ENCODE measurements around the gene RMC1.

Gene RMC1

GRCh38 chr18:23568281-23569138, 65.2 kb downstream of the RMC1 start:
- Histone ChIP-seq H3K9me3 (ENCODE audit: control insufficient read depth in 5 of 5, low read length in 5 of 5) (no peaks in the 10 kb centered on the region), H3K4me3 (ENCODE audit: low read depth in 1 of 5, low read length in 5 of 5) (no peak overlapping the region), H3K4me1 (ENCODE audit: control insufficient read depth in 5 of 5, insufficient read depth in 5 of 5, low read length in 5 of 5) (peaks cover 0 to 33% (median 14%) of the 10 kb centered on the region in 5 donors), H3K27ac (ENCODE audit: low read depth, low read length) (peak overlapping the region; percentile 34), H3K9ac (ENCODE audit: low read length in 5 of 5) (no peak overlapping the region), H3K36me3 (ENCODE audit: control insufficient read depth in 5 of 5, insufficient read depth in 5 of 5, low read length in 5 of 5) (peaks cover 28 to 59% (median 36%) of the 10 kb centered on the region in 5 donors), H3K27me3 (ENCODE audit: control insufficient read depth in 5 of 5, insufficient read depth in 4 of 5, low read length in 5 of 5) (no peaks in the 10 kb centered on the region)

GRCh38 chr18:23569299-23570063, 66.2 kb downstream of the RMC1 start:
- Histone ChIP-seq H3K27ac (ENCODE audit: low read depth, low read length) (no peak overlapping the region), H3K9me3 (ENCODE audit: control insufficient read depth in 5 of 5, low read length in 5 of 5) (no peaks in the 10 kb centered on the region), H3K9ac (ENCODE audit: low read length in 5 of 5) (peak overlapping the region in 1 of 5 donors; percentile 39), H3K27me3 (ENCODE audit: control insufficient read depth in 5 of 5, insufficient read depth in 4 of 5, low read length in 5 of 5) (no peaks in the 10 kb centered on the region), H3K4me3 (ENCODE audit: low read depth in 1 of 5, low read length in 5 of 5) (no peak overlapping the region), H3K4me1 (ENCODE audit: control insufficient read depth in 5 of 5, insufficient read depth in 5 of 5, low read length in 5 of 5) (peaks cover 0 to 41% (median 23%) of the 10 kb centered on the region in 5 donors), H3K36me3 (ENCODE audit: control insufficient read depth in 5 of 5, insufficient read depth in 5 of 5, low read length in 5 of 5) (peaks cover 24 to 55% (median 36%) of the 10 kb centered on the region in 5 donors)

GRCh38 chr18:23570912-23571504, 67.7 kb downstream of the RMC1 start:
- H3K4me1 ChIP-seq (ENCODE audit: control insufficient read depth in 5 of 5, insufficient read depth in 5 of 5, low read length in 5 of 5): peaks cover 0 to 48% (median 33%) of the 10 kb centered on the region in 5 donors
- no peak overlapping the region for H3K9ac ChIP-seq (ENCODE audit: low read length in 5 of 5)
- no peaks in the 10 kb centered on the region for H3K9me3 ChIP-seq (ENCODE audit: control insufficient read depth in 5 of 5, low read length in 5 of 5)
- H3K27me3 ChIP-seq (ENCODE audit: control insufficient read depth in 5 of 5, insufficient read depth in 4 of 5, low read length in 5 of 5): no peaks in the 10 kb centered on the region
- H3K27ac ChIP-seq (ENCODE audit: low read depth, low read length): no peak overlapping the region
- H3K4me3 ChIP-seq (ENCODE audit: low read depth in 1 of 5, low read length in 5 of 5): no peak overlapping the region
- H3K36me3 ChIP-seq (ENCODE audit: control insufficient read depth in 5 of 5, insufficient read depth in 5 of 5, low read length in 5 of 5): peaks cover 25 to 50% (median 32%) of the 10 kb centered on the region in 5 donors

GRCh38 chr18:23572012-23572411, 68.7 kb downstream of the RMC1 start:
- Histone ChIP-seq H3K9ac (ENCODE audit: low read length in 5 of 5) (peak overlapping the region in 1 of 5 donors; percentile 24), H3K27ac (ENCODE audit: low read depth, low read length) (no peak overlapping the region), H3K27me3 (ENCODE audit: control insufficient read depth in 5 of 5, insufficient read depth in 4 of 5, low read length in 5 of 5) (no peaks in the 10 kb centered on the region), H3K4me3 (ENCODE audit: low read depth in 1 of 5, low read length in 5 of 5) (no peak overlapping the region), H3K36me3 (ENCODE audit: control insufficient read depth in 5 of 5, insufficient read depth in 5 of 5, low read length in 5 of 5) (peaks cover 19 to 43% (median 23%) of the 10 kb centered on the region in 5 donors), H3K4me1 (ENCODE audit: control insufficient read depth in 5 of 5, insufficient read depth in 5 of 5, low read length in 5 of 5) (peaks cover 0 to 48% (median 33%) of the 10 kb centered on the region in 5 donors), H3K9me3 (ENCODE audit: control insufficient read depth in 5 of 5, low read length in 5 of 5) (no peaks in the 10 kb centered on the region)

GRCh38 chr18:23572570-23572969, 69.3 kb downstream of the RMC1 start:
- peaks cover 13 to 38% (median 21%) of the 10 kb centered on the region in 5 donors for H3K36me3 ChIP-seq (ENCODE audit: control insufficient read depth in 5 of 5, insufficient read depth in 5 of 5, low read length in 5 of 5)
- no peak overlapping the region for H3K27ac ChIP-seq (ENCODE audit: low read depth, low read length)

GRCh38 chr18:23573020-23573419, 69.7 kb downstream of the RMC1 start:
- no peaks in the 10 kb centered on the region for H3K9me3 ChIP-seq (ENCODE audit: control insufficient read depth in 5 of 5, low read length in 5 of 5)
- no peaks in the 10 kb centered on the region for H3K27me3 ChIP-seq (ENCODE audit: control insufficient read depth in 5 of 5, insufficient read depth in 4 of 5, low read length in 5 of 5)
- no peak overlapping the region for H3K9ac ChIP-seq (ENCODE audit: low read length in 5 of 5)
- peak overlapping the region; percentile 71 for H3K27ac ChIP-seq (ENCODE audit: low read depth, low read length)
- peaks cover 0 to 47% (median 33%) of the 10 kb centered on the region in 5 donors for H3K4me1 ChIP-seq (ENCODE audit: control insufficient read depth in 5 of 5, insufficient read depth in 5 of 5, low read length in 5 of 5)
- H3K36me3 ChIP-seq (ENCODE audit: control insufficient read depth in 5 of 5, insufficient read depth in 5 of 5, low read length in 5 of 5): peaks cover 11 to 36% (median 18%) of the 10 kb centered on the region in 5 donors
- H3K4me3 ChIP-seq (ENCODE audit: low read depth in 1 of 5, low read length in 5 of 5): no peak overlapping the region

More at GRCh38 chr18:23572570-23572969, 69.3 kb downstream of the RMC1 start:
- Histone ChIP-seq H3K9me3 (ENCODE audit: control insufficient read depth in 5 of 5, low read length in 5 of 5) (no peaks in the 10 kb centered on the region), H3K4me1 (ENCODE audit: control insufficient read depth in 5 of 5, insufficient read depth in 5 of 5, low read length in 5 of 5) (peaks cover 0 to 48% (median 33%) of the 10 kb centered on the region in 5 donors), H3K9ac (ENCODE audit: low read length in 5 of 5) (peak overlapping the region in 1 of 5 donors; percentile 24), H3K27me3 (ENCODE audit: control insufficient read depth in 5 of 5, insufficient read depth in 4 of 5, low read length in 5 of 5) (no peaks in the 10 kb centered on the region), H3K4me3 (ENCODE audit: low read depth in 1 of 5, low read length in 5 of 5) (no peak overlapping the region)

- Histone ChIP-seq H3K9ac (ENCODE audit: low read length in 5 of 5) (peak overlapping the region in 3 of 5 donors; percentile 15 to 56 (median 38)), H3K36me3 (ENCODE audit: control insufficient read depth in 5 of 5, insufficient read depth in 5 of 5, low read length in 5 of 5) (peaks cover 5 to 29% (median 12%) of the 10 kb centered on the region in 5 donors)
Observed at GRCh38 chr18:23573626-23574431, 70.5 kb downstream of the RMC1 start.

GRCh38 chr18:23574611-23575308, 71.4 kb downstream of the RMC1 start:
- Histone ChIP-seq H3K36me3 (ENCODE audit: control insufficient read depth in 5 of 5, insufficient read depth in 5 of 5, low read length in 5 of 5) (peaks cover 4 to 29% (median 11%) of the 10 kb centered on the region in 5 donors), H3K9ac (ENCODE audit: low read length in 5 of 5) (peak overlapping the region in 3 of 5 donors; percentile 13 to 56 (median 38)), H3K9me3 (ENCODE audit: control insufficient read depth in 5 of 5, low read length in 5 of 5) (no peaks in the 10 kb centered on the region), H3K27ac (ENCODE audit: low read depth, low read length) (peak overlapping the region; percentile 71), H3K4me3 (ENCODE audit: low read depth in 1 of 5, low read length in 5 of 5) (no peak overlapping the region), H3K4me1 (ENCODE audit: control insufficient read depth in 5 of 5, insufficient read depth in 5 of 5, low read length in 5 of 5) (peaks cover 0 to 42% (median 37%) of the 10 kb centered on the region in 5 donors), H3K27me3 (ENCODE audit: control insufficient read depth in 5 of 5, insufficient read depth in 4 of 5, low read length in 5 of 5) (no peaks in the 10 kb centered on the region)

More at GRCh38 chr18:23573626-23574431, 70.5 kb downstream of the RMC1 start:
- H3K9me3 ChIP-seq (ENCODE audit: control insufficient read depth in 5 of 5, low read length in 5 of 5): no peaks in the 10 kb centered on the region
- peak overlapping the region; percentile 71 for H3K27ac ChIP-seq (ENCODE audit: low read depth, low read length)
- peaks cover 0 to 43% (median 40%) of the 10 kb centered on the region in 5 donors for H3K4me1 ChIP-seq (ENCODE audit: control insufficient read depth in 5 of 5, insufficient read depth in 5 of 5, low read length in 5 of 5)
- no peak overlapping the region for H3K4me3 ChIP-seq (ENCODE audit: low read depth in 1 of 5, low read length in 5 of 5)
- H3K27me3 ChIP-seq (ENCODE audit: control insufficient read depth in 5 of 5, insufficient read depth in 4 of 5, low read length in 5 of 5): no peaks in the 10 kb centered on the region

GRCh38 chr18:23575309-23575651, 72.0 kb downstream of the RMC1 start:
- Histone ChIP-seq H3K9me3 (ENCODE audit: control insufficient read depth in 5 of 5, low read length in 5 of 5) (no peaks in the 10 kb centered on the region), H3K27ac (ENCODE audit: low read depth, low read length) (peak overlapping the region; percentile 71), H3K9ac (ENCODE audit: low read length in 5 of 5) (peak overlapping the region in 1 of 5 donors; percentile 13), H3K4me1 (ENCODE audit: control insufficient read depth in 5 of 5, insufficient read depth in 5 of 5, low read length in 5 of 5) (peaks cover 0 to 41% (median 38%) of the 10 kb centered on the region in 5 donors), H3K4me3 (ENCODE audit: low read depth in 1 of 5, low read length in 5 of 5) (no peak overlapping the region), H3K36me3 (ENCODE audit: control insufficient read depth in 5 of 5, insufficient read depth in 5 of 5, low read length in 5 of 5) (peaks cover 4 to 29% (median 10%) of the 10 kb centered on the region in 5 donors), H3K27me3 (ENCODE audit: control insufficient read depth in 5 of 5, insufficient read depth in 4 of 5, low read length in 5 of 5) (no peaks in the 10 kb centered on the region)

All from subcutaneous abdominal adipose tissue (tissue), 5 donors.